ENCODE data around the gene FGF12.

GRCh38 chr3:192187485-192188051, 539.8 kb downstream of the FGF12 start:
- TF ChIP-seq CTCF (IDR thresholded peaks at IDR 0.05; ENCODE audit: insufficient read depth, low read length, poor library complexity, severe bottlenecking) (no peak), EZH2phosphoT487 (conservative IDR thresholded peaks at IDR 0.05; ENCODE audit: low read length) (no peak)

Data from SU-DHL-6 (cell line).